Gastrocnemius medialis (tissue), 4 donors: Measurements from ENCODE around the gene ALG12.

Source experiments
- POLR2A ChIP-seq, 2 donors: fragments of 450-650 bp; IDR thresholded peaks; one replicate each; pipeline ENCODE4 v1.6.1; 2017; ENCODE audit warnings: antibody characterized with exemption in 2 of 2, mild to moderate bottlenecking in 2 of 2, moderate library complexity in 2 of 2
- TF ChIP-seq, protein P1 (sequence below), 5 experiments: fragments of 450-650 bp in 3 of 5; fragments of 200-600 bp in 2 of 5; sonication (generic) in 2 of 5; IDR thresholded peaks in 4 of 5; conservative IDR thresholded peaks in 1 of 5; 1 replicate in 4 of 5; 2 replicates in 1 of 5; pipeline ENCODE4 v1.5.1; 2016 to 2019; ENCODE audit warnings: antibody characterized with exemption in 5 of 5, mild to moderate bottlenecking in 3 of 5, moderate library complexity in 3 of 5

GRCh38 chr22:49949914-49950292 lies 31.7 kb upstream of the ALG12 start:
- TF ChIP-seq, protein P1, sequence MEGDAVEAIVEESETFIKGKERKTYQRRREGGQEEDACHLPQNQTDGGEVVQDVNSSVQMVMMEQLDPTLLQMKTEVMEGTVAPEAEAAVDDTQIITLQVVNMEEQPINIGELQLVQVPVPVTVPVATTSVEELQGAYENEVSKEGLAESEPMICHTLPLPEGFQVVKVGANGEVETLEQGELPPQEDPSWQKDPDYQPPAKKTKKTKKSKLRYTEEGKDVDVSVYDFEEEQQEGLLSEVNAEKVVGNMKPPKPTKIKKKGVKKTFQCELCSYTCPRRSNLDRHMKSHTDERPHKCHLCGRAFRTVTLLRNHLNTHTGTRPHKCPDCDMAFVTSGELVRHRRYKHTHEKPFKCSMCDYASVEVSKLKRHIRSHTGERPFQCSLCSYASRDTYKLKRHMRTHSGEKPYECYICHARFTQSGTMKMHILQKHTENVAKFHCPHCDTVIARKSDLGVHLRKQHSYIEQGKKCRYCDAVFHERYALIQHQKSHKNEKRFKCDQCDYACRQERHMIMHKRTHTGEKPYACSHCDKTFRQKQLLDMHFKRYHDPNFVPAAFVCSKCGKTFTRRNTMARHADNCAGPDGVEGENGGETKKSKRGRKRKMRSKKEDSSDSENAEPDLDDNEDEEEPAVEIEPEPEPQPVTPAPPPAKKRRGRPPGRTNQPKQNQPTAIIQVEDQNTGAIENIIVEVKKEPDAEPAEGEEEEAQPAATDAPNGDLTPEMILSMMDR (IDR thresholded peaks at IDR 0.05 in 4 of 5, conservative IDR thresholded peaks at IDR 0.05 in 1 of 5): no peak
- no peak for TF ChIP-seq POLR2A (IDR thresholded peaks at IDR 0.05)
